ENCODE results near the gene PDZD2.
"Not testable (repeated sequence)": the region's sequence is repeated elsewhere in the genome, so short reads cannot be mapped to it uniquely, and the experiment has no call there.

The PDZD2 gene

GRCh38 chr5:31691408-31691807 lies 52.5 kb downstream of the PDZD2 start:
- DNase-seq (ENCODE audit: low spot score): not testable (repeated sequence)

DNA sequence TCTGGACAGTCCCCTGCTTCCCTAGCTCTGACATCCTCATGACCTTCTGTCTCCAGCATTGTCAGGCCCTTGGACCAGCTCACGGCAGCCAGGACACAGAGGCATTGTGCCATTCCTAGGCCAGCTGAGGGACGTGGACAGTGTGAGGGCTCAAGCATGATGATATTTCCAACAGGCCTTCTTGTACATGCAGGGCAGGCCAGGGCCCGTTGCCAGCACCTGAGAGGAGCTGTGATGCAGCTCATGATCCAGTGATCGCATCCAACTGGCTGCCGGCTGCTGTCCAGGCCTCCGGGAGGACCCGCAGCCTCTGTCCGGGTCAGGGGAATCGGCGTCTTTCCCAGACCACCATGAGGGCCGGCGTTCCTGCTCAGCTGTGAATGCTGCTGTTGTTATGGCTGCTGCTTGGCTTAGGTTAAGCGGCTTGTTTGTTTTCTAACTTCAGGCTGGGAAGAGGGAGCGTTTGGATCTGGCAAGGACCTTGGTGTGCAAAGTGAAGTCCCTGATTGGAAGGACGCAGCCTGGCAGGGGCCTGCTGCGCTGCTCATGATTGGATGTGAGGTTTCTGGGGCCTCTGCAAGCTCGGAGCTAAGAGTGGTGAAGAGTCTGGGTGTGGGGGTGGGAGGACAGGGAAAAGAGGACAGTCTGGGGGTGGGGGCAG lies 53.8 kb downstream of the PDZD2 start:
- DNase-seq (ENCODE audit: low spot score): no peak

- no peak for DNase-seq (ENCODE audit: low spot score)
Observed at GRCh38 chr5:31698673-31699072, 59.7 kb downstream of the PDZD2 start.

DNA sequence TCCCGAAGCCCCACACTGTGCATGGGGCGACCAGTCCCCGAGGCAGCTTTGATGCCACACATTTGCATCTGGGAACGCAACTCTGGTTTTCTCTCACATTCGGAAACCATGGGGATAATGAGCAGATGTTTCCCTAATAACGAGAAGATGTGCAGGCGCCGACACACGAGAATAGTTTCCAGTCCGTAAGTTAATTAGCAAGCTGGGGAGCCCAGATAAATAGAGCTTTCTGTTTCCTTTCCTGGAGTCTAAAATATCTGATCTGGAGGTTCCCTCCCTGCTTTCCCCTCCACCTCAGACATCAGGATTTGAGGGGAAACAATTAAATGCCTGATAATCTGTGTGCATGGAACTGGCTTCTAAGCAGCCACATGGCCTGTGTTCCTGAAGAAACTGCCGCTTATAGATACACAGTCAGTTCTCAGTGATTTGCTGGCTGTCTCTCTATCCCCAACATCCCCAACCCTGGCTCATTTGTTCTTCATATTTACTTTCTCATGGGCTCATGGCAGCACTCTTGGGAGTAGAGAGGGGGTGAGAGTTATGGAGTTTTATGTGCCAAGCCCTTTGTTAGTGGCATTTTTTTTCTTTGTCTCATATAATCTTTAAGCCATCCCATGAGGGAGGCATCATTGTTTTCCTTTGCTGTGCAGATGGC lies 62.8 kb downstream of the PDZD2 start:
- DNase-seq (ENCODE audit: low spot score): peak; percentile 46

- no peak for DNase-seq (ENCODE audit: low spot score)
Observed at GRCh38 chr5:31702712-31703111, 63.8 kb downstream of the PDZD2 start.

DNA sequence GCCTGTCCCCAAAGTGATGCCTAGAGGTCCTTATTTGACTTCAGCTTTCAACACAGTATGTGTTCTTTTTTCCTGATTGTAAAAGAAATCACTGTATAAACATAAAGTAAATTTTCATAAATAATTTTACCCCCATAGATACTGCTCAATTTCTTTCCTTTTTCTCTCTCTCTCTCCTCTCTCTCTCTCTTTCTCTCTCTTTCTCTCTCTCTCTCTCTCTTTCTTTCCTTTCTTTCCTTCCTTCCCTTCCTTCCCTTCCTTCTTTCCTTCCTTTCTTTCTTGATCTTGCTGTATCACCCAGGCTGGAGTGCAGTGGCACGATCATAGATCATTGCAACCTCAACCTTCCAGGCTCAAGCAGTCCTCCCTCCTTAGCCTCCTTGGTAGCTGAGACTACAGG lies 64.8 kb downstream of the PDZD2 start:
- DNase-seq (ENCODE audit: low spot score): no peak

DNA sequence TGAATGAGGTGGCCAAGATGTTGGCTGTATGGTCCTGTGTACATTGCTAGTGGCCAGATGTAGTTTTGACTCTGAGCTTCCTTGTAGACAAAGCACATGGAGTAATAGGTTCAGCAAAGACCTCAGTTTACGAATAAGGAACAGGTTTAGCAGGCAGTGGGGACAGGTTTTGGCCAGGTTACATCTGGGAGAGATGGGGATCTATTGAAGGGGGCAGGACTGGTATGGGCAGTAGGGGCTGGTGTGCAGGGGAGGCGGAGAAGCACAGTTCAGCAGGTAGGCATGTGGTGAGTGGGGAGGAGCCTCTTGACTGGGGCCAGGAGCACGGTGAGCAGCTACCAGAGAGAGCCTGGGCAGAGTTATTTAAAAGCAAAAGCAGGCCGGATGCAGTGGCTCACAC lies 67.3 kb downstream of the PDZD2 start:
- no peak for DNase-seq (ENCODE audit: low spot score)

GRCh38 chr5:31707329-31707728 lies 68.4 kb downstream of the PDZD2 start:
- DNase-seq (ENCODE audit: low spot score): no peak

- DNase-seq (ENCODE audit: low spot score): no peak
Observed at GRCh38 chr5:31708089-31708488, 69.2 kb downstream of the PDZD2 start.

- no peak for DNase-seq (ENCODE audit: low spot score)
Observed at GRCh38 chr5:31711363-31711762, 72.4 kb downstream of the PDZD2 start.

- DNase-seq (ENCODE audit: low spot score): no peak
Observed at GRCh38 chr5:31711935-31712592, 73.1 kb downstream of the PDZD2 start.

DNA sequence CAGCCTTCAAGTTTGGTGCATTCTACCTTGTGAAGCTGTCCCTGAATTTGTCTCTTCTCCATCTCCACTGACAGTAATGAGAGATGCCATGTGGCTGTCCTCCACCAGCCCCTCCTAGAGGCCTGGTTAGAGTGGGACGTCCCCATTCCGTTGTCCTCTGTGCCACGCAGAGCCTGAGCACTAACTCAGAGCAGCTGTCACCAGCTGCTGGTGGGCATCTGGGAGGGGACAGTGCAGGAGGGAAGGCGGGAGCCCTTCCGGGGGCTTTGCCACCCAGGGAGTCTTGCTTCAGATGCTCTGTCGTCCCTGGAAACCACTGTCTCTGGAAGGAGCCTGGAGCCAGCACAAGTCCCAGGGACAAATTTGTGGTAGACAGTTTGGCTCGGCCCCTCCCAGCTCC lies 78.6 kb downstream of the PDZD2 start:
- DNase-seq (ENCODE audit: low spot score): no peak

DNA sequence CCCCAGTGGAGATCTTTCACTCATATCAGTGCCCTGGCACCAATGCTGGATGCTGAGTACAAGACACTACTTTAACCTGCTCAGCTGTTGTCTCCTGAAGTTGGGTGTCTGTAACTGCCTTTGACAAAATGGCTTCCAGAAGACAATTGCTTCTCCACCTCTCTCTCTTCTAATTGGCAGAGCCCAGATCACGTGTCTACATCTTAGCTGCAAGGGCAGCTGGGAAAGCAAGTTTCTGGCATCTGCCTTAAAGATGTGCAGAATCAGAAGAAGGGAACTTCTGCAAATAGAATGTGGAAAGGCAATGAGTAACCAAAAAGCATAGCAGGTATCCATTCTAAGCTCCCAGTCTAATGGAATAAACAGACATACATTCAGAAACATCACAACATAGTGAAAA lies 81.1 kb downstream of the PDZD2 start:
- no peak for DNase-seq (ENCODE audit: low spot score)

DNA sequence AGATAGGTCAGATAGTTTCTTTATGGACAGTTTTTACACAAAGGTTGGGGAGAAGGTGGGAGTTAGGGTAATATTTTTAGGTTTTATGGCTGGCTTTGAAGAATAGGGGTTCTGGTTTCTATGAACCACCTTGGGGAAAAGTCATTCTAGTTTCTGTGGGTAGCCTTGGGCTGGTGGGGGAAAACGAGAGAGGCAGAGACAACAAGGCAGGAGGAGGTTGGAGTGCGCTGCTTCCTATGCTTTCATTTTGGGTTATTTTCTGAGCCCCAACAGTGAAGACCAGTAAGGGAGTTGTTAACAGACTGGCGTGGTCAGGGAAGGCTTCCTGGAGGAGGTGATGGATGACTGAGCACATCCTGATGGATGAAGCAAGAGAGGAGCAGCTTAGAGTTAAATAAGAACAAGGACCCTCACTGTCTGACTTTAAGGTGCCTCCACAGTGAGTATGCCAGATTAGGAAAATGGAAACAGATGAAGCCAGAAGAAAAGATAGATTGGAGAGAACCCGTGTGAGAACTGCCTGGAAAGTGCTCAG lies 81.9 kb downstream of the PDZD2 start:
- no peak for DNase-seq (ENCODE audit: low spot score)

GRCh38 chr5:31722111-31722510 lies 83.2 kb downstream of the PDZD2 start:
- DNase-seq (ENCODE audit: low spot score): no peak

DNA sequence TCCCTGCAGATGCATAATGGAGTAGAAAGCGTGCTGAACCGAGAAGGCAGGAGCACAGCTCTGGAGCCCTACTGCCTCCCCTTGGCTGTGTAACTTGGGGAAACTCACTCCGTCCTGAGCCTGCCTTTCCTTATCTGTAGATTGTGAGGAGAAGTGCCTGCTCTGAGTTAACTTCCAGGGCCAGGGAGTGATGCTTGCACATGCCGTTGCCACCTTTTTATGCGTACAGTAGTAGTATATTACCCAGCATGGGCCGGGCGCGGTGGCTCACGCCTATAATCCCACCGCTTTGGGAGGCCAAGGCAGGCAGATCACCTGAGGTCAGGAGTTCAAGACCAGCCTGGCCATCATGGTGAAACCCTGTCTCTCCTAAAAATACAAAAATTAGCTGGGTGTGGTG lies 87.1 kb downstream of the PDZD2 start:
- no peak for DNase-seq (ENCODE audit: low spot score)

DNA sequence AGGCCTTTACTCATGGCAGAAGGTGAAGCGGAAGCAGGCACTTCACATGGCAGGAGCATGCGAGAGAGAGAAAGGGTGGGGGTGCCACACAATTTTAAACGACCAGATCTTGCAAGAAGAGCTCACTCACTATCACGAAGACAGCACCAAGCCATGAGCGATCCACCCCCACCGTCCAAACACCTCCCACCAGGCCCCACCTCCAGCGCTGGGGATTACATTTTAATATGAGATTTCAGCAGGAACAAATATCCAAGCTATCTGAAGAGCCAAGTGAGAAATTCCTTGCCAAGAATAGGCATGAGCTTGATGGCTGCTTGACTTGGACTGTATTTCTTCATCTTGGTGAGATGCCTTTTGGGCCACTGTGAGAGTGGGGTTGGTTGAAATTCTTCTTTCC lies 88.0 kb downstream of the PDZD2 start:
- DNase-seq (ENCODE audit: low spot score): no peak

GRCh38 chr5:31728039-31728438 lies 89.1 kb downstream of the PDZD2 start:
- DNase-seq (ENCODE audit: low spot score): no peak

DNA sequence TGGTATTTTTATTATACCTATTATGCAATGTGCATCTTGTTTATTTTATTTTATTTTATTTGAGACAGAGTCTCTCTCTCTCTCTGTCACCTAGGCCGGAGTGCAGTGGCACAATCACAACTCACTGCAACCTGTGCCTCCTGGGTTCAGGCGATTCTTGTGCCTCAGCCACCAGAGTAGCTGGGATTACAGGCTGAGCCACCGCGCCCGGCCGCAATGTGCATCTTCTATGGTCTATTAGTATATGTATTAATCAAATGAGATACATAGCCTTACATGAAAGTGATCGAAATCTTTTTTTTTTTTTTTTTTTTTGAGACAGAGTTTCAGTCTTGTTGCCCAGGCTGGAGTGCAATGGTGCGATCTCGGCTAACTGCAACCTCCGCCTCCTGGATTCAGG lies 89.9 kb downstream of the PDZD2 start:
- DNase-seq (ENCODE audit: low spot score): not testable (repeated sequence)

DNA sequence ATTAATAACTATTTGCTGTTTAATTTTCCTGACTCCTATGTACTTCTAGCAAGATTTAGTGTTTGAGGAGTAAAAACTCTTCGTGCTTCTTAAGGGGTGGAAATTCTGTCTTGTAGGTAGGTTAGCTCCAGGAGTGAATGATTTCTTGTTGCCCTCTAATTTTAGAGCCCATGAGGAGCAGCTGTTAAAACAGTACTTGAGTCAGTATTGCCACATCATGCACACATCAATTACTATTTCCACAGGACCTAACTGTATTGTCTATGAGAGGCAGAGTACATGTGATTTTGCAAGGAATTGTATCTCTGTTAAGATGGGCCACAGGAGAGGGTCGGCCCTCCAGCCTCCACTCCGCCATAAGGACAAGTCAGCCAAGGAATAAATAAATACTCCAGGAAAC lies 91.2 kb downstream of the PDZD2 start:
- DNase-seq (ENCODE audit: low spot score): no peak

- no peak for DNase-seq (ENCODE audit: low spot score)
Observed at GRCh38 chr5:31731016-31731415, 92.1 kb downstream of the PDZD2 start.

DNA sequence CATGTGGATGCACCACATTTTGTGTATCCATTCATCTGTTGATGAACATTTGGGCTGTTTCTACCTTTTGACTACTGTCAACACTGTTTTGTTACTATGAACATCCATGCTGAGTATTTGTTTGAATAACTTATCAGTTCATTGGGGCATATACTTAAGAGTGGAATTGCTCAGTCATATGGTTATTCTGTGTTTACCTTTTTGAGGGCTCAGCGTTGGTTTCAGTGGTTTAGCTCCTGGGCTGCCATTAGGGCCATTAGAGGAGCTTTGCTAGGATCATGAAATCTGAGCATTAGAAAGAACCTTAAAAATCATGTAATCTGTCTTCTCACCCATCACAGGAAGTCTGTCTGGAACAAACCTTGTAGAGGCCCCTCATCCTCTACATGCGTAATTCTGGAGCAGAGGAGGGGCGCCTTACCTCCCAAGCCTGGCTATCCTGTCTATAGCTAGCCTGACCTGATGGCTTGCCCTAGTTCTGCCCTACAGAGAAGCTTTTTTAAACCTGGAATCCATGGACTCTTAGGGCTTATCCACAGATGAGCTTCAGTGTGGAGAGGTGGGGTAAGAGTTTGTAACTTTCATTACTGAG lies 92.9 kb downstream of the PDZD2 start:
- no peak for DNase-seq (ENCODE audit: low spot score)

- DNase-seq (ENCODE audit: low spot score): not testable (repeated sequence)
Observed at GRCh38 chr5:31732821-31733220, 93.9 kb downstream of the PDZD2 start.
